Subcutaneous adipose tissue (tissue), 4 donors: ENCODE results near the gene GPC5. TPM values are rescaled to one million over a fixed set of nuclear protein-coding genes. Genes with fewer than 3 reads are reported as not detected.

Experiments used
- total RNA-seq, 4 donors: library from RNA; depleted of rRNA; stranded (reverse); fragments of >200 nt; gene quantifications; one replicate each; pipeline ENCODE4 v1.1.0, GENCODE V29; 2016
- TF ChIP-seq, protein P1 (sequence below): fragments of 450-650 bp; IDR thresholded peaks from one replicate; pipeline ENCODE4 v1.5.1; 2016; ENCODE audit warnings: low read depth, mild to moderate bottlenecking, control low read depth, antibody characterized with exemption, moderate library complexity

GPC5 gene
- total RNA-seq, 4 donors from 2014 or later: 0.16 to 0.44 TPM; not detected in 2

DNA sequence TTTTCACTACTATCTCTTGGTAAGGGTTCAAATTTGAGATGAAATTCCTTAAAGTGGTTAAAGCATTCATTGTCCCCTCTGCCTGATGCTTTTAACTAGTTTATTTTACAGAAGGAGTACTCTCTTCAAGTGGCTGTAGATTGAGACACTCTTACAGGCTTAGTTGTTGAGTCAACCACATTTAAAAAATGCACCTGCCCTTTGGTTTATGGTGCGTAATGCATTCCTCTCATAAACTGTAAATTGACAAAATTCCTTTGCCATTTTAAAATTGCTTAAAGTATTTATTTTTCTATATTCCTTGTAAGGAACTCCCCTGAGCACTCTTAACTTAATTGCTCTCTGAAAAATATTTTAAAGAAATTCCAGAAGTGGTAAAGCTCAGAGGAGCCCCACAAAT lies 826 bp upstream of the GPC5 start:
- TF ChIP-seq, protein P1, sequence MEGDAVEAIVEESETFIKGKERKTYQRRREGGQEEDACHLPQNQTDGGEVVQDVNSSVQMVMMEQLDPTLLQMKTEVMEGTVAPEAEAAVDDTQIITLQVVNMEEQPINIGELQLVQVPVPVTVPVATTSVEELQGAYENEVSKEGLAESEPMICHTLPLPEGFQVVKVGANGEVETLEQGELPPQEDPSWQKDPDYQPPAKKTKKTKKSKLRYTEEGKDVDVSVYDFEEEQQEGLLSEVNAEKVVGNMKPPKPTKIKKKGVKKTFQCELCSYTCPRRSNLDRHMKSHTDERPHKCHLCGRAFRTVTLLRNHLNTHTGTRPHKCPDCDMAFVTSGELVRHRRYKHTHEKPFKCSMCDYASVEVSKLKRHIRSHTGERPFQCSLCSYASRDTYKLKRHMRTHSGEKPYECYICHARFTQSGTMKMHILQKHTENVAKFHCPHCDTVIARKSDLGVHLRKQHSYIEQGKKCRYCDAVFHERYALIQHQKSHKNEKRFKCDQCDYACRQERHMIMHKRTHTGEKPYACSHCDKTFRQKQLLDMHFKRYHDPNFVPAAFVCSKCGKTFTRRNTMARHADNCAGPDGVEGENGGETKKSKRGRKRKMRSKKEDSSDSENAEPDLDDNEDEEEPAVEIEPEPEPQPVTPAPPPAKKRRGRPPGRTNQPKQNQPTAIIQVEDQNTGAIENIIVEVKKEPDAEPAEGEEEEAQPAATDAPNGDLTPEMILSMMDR: no peak

DNA sequence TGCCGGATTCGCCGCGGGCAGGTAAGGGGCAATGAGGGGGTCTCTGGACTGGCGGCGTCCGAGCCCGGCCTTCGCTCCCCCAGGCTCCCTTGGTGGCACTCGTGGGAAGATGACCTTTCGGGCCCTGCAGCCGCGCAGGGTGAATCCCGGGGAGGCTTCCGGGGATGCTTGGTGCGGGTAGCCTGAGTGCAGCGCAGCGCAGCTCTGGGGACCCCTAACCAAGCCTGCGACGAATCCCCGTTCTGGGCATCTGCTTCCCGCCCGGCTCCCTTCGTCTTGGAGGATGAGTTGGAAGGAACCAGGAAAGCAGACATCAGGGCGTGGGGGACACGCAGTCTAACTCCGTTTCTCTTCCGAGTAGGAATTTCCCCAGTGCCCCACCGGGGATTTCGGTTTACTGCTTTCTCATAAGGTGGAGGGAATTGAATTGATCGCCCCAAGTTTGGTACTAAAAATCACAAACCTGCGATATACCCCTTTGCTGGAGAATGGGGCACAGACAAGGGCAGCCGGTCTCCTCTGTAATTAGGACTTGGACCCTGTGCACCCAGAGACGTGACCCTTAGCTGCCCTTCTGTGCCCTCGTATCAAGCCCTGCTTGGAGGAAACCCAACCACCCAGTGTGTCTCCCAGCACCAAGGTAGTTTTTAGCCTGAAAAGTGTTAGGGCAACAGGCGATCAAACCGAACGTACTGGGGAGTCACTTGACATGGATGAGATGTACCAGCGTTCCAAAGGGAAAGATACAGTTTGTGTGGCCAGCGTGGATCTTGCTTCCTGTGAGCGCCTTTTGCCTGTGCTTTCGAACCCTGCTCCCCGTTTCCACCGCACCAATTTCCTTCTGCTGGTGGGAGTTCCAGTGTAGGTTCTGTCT lies 1.0 kb downstream of the GPC5 start:
- TF ChIP-seq, protein P1: no peak

DNA sequence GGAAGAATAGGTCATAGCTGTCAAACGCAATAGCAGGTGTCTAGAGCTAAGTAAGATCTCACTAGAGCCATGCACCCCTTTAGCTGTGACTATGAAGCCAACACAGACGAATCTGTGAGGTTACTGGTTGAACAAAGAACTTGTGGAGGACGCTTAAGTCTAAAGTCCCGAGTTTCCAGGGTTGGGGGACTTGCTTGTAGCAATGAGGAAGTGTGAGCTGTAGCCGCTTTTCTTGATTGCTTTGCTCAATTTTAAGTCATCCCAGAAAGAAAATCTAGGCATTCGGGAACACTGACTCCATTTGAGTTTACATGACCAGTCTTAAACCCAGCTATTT lies 1.6 kb downstream of the GPC5 start:
- TF ChIP-seq, protein P1: no peak

DNA sequence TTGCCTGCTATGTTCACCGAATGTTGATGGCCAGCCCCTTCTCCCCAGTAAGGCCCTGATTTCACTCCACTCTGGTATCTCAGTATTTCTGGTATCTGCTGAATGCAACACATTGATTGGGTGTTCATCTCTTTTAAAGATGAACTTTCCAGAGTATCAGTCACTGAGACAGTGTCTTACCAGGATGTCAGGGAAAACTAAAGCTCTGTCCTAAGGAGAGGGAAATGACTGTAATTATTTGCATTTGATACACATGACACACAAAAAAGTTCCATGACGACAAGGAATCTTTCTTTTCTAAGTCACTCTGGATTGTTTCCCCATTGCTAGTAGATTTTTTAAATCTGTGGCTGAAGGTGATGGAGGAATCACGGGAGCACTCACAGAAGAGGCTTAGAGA lies 2.2 kb downstream of the GPC5 start:
- TF ChIP-seq, protein P1: no peak

DNA sequence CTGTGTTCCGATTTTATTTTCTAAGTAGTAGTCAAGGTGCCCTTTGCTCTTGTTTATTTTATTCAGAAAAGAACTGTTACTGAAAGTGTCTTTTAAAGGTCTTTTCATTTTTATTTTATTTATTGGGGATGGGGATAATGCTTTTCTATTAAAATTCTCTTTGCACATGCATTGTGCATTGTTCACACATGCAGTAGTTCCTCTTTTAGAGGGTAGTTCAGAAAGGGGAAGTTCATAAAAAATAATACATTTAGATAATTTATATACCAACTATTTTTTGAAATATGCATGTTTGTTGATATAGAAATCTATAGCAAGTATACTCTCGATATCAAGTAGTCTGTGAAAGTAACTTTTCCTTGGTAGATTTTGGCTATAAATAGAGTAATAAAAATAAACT lies 3.5 kb downstream of the GPC5 start:
- TF ChIP-seq, protein P1: no peak

DNA sequence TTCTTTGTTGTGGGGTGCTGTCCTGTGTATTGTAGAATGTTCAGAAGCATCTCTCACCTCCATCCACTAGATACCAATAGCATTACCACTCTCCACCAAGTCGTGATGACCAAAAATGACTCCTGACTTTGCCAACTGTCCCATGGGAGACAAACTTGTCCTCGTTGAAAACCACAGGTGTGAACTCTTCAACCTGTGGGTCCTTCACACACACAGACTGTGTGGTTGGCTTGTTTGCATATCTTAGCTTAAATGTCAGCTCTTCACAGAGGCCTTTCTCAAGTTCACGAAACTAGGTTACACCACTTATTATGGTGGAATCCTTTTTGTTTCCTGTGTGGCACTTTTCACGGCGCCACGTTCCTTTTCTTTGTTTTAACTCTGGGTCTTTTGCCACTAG lies 6.8 kb downstream of the GPC5 start:
- TF ChIP-seq, protein P1: no peak

DNA sequence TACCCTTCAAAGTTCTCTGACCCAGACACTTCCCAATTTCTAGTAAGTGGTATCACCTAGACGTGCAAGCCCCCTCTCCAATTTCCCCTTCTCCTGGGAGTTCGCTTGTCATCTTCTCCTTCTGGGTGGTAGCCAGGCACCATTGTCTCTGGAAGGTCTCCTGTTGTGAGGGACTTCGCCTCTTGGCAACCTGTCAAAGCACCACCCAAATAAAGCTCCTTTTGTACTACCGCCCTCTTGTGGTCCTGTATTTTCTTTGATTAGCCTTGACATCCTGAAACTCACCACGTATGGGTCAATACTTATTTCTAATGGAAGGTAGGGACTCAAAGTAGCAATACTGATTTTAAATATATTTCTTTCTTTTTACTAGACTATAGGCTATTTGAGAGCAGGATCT lies 8.2 kb downstream of the GPC5 start:
- TF ChIP-seq, protein P1: no peak
